IMR-90 (cell line): ENCODE data around the gene UVSSA. TPM values are rescaled to one million over a fixed set of nuclear protein-coding genes. Genes with fewer than 3 reads are reported as not detected.

ENCODE experiments used
- ATAC-seq: fragments of 200-7000 bp; cut with Tn5 transposase; 2 replicates; pipeline ENCODE4 v1.9.1; 2020; ENCODE audit warnings: low read depth, mild to moderate bottlenecking, moderate library complexity
- BruUV-seq: library from RNA; stranded (reverse); fragments of 400-500 nt; replicated peaks from 2 replicates; lab custom pipeline; 2021; lab: Mats Ljungman, UMichigan
- CTCF ChIA-PET: fragments of 300-600 bp; formaldehyde crosslinking; extraction: SDS; loops from one replicate; lab custom pipeline; 2021; ENCODE audit warnings: antibody characterized with exemption; lab: Yijun Ruan, JAX
- POLR2A ChIA-PET: fragments of 300-600 bp; sonication (Branson Sonifier 250); formaldehyde crosslinking; loops from one replicate; lab custom pipeline; 2022; ENCODE audit warnings: antibody characterized with exemption; ENCODE audit not compliant: unreplicated experiment; lab: Charles Lee
- DNase-seq: peaks from one replicate; pipeline ENCODE4 v3.0.0; 2013
- H2AFZ ChIP-seq: replicated peaks from 2 replicates; pipeline ENCODE3; 2013; ENCODE audit warnings: low read length, mild to moderate bottlenecking; ENCODE audit not compliant: poor library complexity
- H2AK5ac ChIP-seq: 2 replicates; pipeline ENCODE4 v1.6.1; 2013; ENCODE audit warnings: low read depth, low read length, inconsistent platforms
- H2AK9ac ChIP-seq: replicated peaks from 2 replicates; pipeline ENCODE3; 2013; ENCODE audit warnings: mild to moderate bottlenecking, low read depth, low read length, moderate library complexity; ENCODE audit not compliant: poor library complexity
- H2BK120ac ChIP-seq: 2 replicates; pipeline ENCODE4 v1.6.1; 2013; ENCODE audit warnings: low read depth, low read length, inconsistent platforms
- H2BK15ac ChIP-seq: 3 replicates; pipeline ENCODE4 v1.6.1; 2013; ENCODE audit warnings: low read depth, low read length, inconsistent platforms
- H2BK20ac ChIP-seq: 2 replicates; pipeline ENCODE4 v1.6.1; 2013; ENCODE audit warnings: low read depth, mild to moderate bottlenecking, inconsistent platforms, low read length, moderate library complexity
- H2BK5ac ChIP-seq: 2 replicates; pipeline ENCODE4 v1.6.1; 2013; ENCODE audit warnings: mild to moderate bottlenecking, low read depth, low read length, inconsistent platforms; ENCODE audit not compliant: poor library complexity, severe bottlenecking
- H3K14ac ChIP-seq: replicated peaks from 2 replicates; pipeline ENCODE4 v1.6.1; 2013; ENCODE audit warnings: low read depth, low read length, inconsistent platforms
- H3K18ac ChIP-seq: 2 replicates; pipeline ENCODE4 v1.6.1; 2013; ENCODE audit warnings: low read depth, low read length, control low read depth
- H3K23ac ChIP-seq: 2 replicates; pipeline ENCODE4 v1.6.1; 2013; ENCODE audit warnings: low read depth, low read length, inconsistent platforms
- H3K27ac ChIP-seq: 2 replicates; pipeline ENCODE4 v1.5.1; 2013; ENCODE audit warnings: mild to moderate bottlenecking, control low read depth, low read length; ENCODE audit not compliant: insufficient read depth
- H3K27me3 ChIP-seq: 2 replicates; pipeline ENCODE4 v1.6.1; 2013; ENCODE audit warnings: low read length; ENCODE audit not compliant: control insufficient read depth, insufficient read depth
- H3K36me3 ChIP-seq: 2 replicates; pipeline ENCODE4 v1.6.1; 2013; ENCODE audit warnings: low read length, mixed read lengths; ENCODE audit not compliant: control insufficient read depth, insufficient read depth
- H3K4ac ChIP-seq: 2 replicates; pipeline ENCODE4 v1.6.1; 2013; ENCODE audit warnings: low read depth, low read length, inconsistent platforms
- H3K4me1 ChIP-seq: 2 replicates; pipeline ENCODE4 v1.6.1; 2013; ENCODE audit warnings: low read length, mixed read lengths; ENCODE audit not compliant: control insufficient read depth, insufficient read depth
- H3K4me2 ChIP-seq: 2 replicates; pipeline ENCODE4 v1.6.1; 2013; ENCODE audit warnings: low read depth, mild to moderate bottlenecking, control low read depth, low read length, moderate library complexity
- H3K4me3 ChIP-seq: 2 replicates; pipeline ENCODE4 v1.5.1; 2013; ENCODE audit warnings: low read depth, mild to moderate bottlenecking, control low read depth, low read length, moderate library complexity; ENCODE audit not compliant: insufficient read depth
- H3K56ac ChIP-seq: 2 replicates; pipeline ENCODE4 v1.6.1; 2013; ENCODE audit warnings: low read length, inconsistent platforms; ENCODE audit not compliant: insufficient read depth; ENCODE audit errors: extremely low read depth
- H3K79me1 ChIP-seq, 2 experiments: 2 replicates each; pipeline ENCODE4 v1.6.1; 2013; ENCODE audit warnings: low read length in 2 of 2, inconsistent platforms in 1 of 2, low read depth in 1 of 2
- H3K9ac ChIP-seq: 2 replicates; pipeline ENCODE4 v1.6.1; 2013; ENCODE audit warnings: low read depth, low read length, control low read depth
- H3K9me1 ChIP-seq: 2 replicates; pipeline ENCODE4 v1.6.1; 2013; ENCODE audit warnings: low read length, inconsistent platforms; ENCODE audit not compliant: insufficient read depth
- H3K9me3 ChIP-seq: 2 replicates; pipeline ENCODE4 v1.6.1; 2013; ENCODE audit warnings: low read length; ENCODE audit not compliant: control insufficient read depth, insufficient read depth
- H4K20me1 ChIP-seq: 2 replicates; pipeline ENCODE4 v1.6.1; 2013; ENCODE audit warnings: low read length, inconsistent platforms; ENCODE audit not compliant: insufficient read depth
- H4K5ac ChIP-seq: 2 replicates; pipeline ENCODE4 v1.6.1; 2013; ENCODE audit warnings: mild to moderate bottlenecking, low read depth, low read length, control low read depth
- H4K8ac ChIP-seq, 2 experiments: 2 replicates each; pipeline ENCODE4 v1.6.1; 2013; ENCODE audit warnings: low read depth in 2 of 2, low read length in 2 of 2, control low read depth in 1 of 2, inconsistent platforms in 1 of 2
- H4K91ac ChIP-seq: 2 replicates; pipeline ENCODE4 v1.6.1; 2013; ENCODE audit warnings: low read depth, low read length, inconsistent platforms; ENCODE audit not compliant: insufficient read depth
- BHLHE40 ChIP-seq: fragments of 150-350 bp; IDR thresholded peaks from 2 replicates; pipeline ENCODE4 v1.6.1; 2016; ENCODE audit warnings: mild to moderate bottlenecking, low read depth, low read length
- CEBPB ChIP-seq: IDR thresholded peaks from 2 replicates; pipeline ENCODE4 v1.6.1; 2012; ENCODE audit warnings: low read depth, low read length, improper control_type of control experiment
- CTCF ChIP-seq: conservative IDR thresholded peaks from 2 replicates; pipeline ENCODE4 v1.5.1; 2012; ENCODE audit warnings: mild to moderate bottlenecking, low read depth, low read length, improper control_type of control experiment
- ELK1 ChIP-seq: fragments of 150-350 bp; IDR thresholded peaks from 2 replicates; pipeline ENCODE4 v1.6.1; 2016; ENCODE audit warnings: low read depth, mild to moderate bottlenecking, low read length, moderate library complexity, borderline replicate concordance
- FOS ChIP-seq: fragments of 150-350 bp; IDR thresholded peaks from 2 replicates; pipeline ENCODE4 v1.6.1; 2016; ENCODE audit warnings: low read depth, low read length
- MXI1 ChIP-seq: IDR thresholded peaks from 2 replicates; pipeline ENCODE4 v1.6.1; 2012; ENCODE audit warnings: low read depth, mild to moderate bottlenecking, low read length, moderate library complexity, borderline replicate concordance
- POLR2A ChIP-seq: IDR thresholded peaks from 2 replicates; pipeline ENCODE4 v1.6.1; 2012; ENCODE audit warnings: mild to moderate bottlenecking, low read depth, low read length
- RAD21 ChIP-seq: IDR thresholded peaks from 2 replicates; pipeline ENCODE4 v1.6.1; 2012; ENCODE audit warnings: low read length, improper control_type of control experiment
- RCOR1 ChIP-seq: IDR thresholded peaks from 2 replicates; pipeline ENCODE4 v1.6.1; 2012; ENCODE audit warnings: mild to moderate bottlenecking, low read length, improper control_type of control experiment; ENCODE audit not compliant: insufficient replicate concordance
- RFX5 ChIP-seq: IDR thresholded peaks from 2 replicates; pipeline ENCODE4 v1.8.0; 2012; ENCODE audit warnings: low read depth, mild to moderate bottlenecking, low read length, moderate library complexity
- USF2 ChIP-seq: fragments of 150-350 bp; IDR thresholded peaks from 2 replicates; pipeline ENCODE4 v1.6.1; 2017; ENCODE audit warnings: mild to moderate bottlenecking, antibody characterized with exemption, low read length, low read depth
- WGBS, 2 experiments: methylation state at CpG; one replicate each; pipeline versions ENCODE4 v1.1.5 to v1.1.7; 2013; ENCODE audit warnings: missing lambda C conversion rate in 2 of 2; ENCODE audit not compliant: insufficient read length in 1 of 2; ENCODE audit errors: extremely low coverage in 2 of 2; 5-methylcytosine and 5-hydroxymethylcytosine counted together
- dilution Hi-C: fragments of 300-500 bp; cut with HindIII; formaldehyde crosslinking; loops from one replicate; pipeline ENCODE4 v1.14.3; 2018; ENCODE audit warnings: low sequenced_read_pairs; ENCODE audit not compliant: unreplicated experiment
- in situ Hi-C: fragments of 300-500 bp; cut with MboI; formaldehyde crosslinking; loops from 3 replicates; pipeline ENCODE4 v1.14.3; 2019; ENCODE audit warnings: low sequenced_read_pairs, inconsistent platforms, mixed read lengths
- intact Hi-C: fragments of 100-400 bp; cut with micrococcal nuclease; formaldehyde crosslinking; loops from 2 replicates; pipeline ENCODE4 v1.10.0; 2022
- polyA plus RNA-seq, 3 experiments: library from polyadenylated mRNA; depleted of rRNA; stranded (reverse); fragments of >200 nt; gene quantifications; 2 replicates each; pipeline ENCODE4 v1.2.3, GENCODE V29; 2012; ENCODE audit warnings: low replicate concordance in 1 of 3
- total RNA-seq: library from RNA; depleted of rRNA; stranded (reverse); fragments of >200 nt; gene quantifications from 2 replicates; pipeline ENCODE4 v1.2.3, GENCODE V29; 2012

UVSSA gene
- total and polyA plus RNA-seq, 2 of the 4 experiments (the other 2 are of a cell fraction), result 1.4 to 8.4 TPM

GRCh38 chr4:1369479-1370079 lies 22.6 kb downstream of the UVSSA start:
- no peaks in the 10 kb centered on the region for H3K79me1 ChIP-seq
- no TSS peak for BruUV-seq
- no peak overlapping the region for H4K5ac ChIP-seq
- H2AK5ac ChIP-seq, result no peak overlapping the region
- no peak overlapping the region for H3K9ac ChIP-seq
- H3K18ac ChIP-seq, result no peak overlapping the region
- no peaks in the 10 kb centered on the region; the same call in 1 of the 2 replicates for H3K9me3 ChIP-seq
- no peak overlapping the region for H2AK9ac ChIP-seq
- no peaks in the 10 kb centered on the region for H3K27me3 ChIP-seq
- H4K8ac ChIP-seq, result no peak overlapping the region
- peaks cover 23% of the 10 kb centered on the region for H3K36me3 ChIP-seq
- H2BK5ac ChIP-seq, result no peak overlapping the region
- no peak overlapping the region for H4K91ac ChIP-seq
- ChIA-PET CTCF (no interaction called here), POLR2A (no interaction called here)
- intact Hi-C loops (loop anchor here (10.0 kb wide), 1 partner anchor 355 kb away; the partner anchor contains the start of genes TACC3 and TMEM129), in situ Hi-C loops (no loop called here), dilution Hi-C loops (no loop called here)
- no peak overlapping the region for H2BK15ac ChIP-seq
- no peak overlapping the region for H3K4ac ChIP-seq
- no peak overlapping the region for H3K14ac ChIP-seq
- TF ChIP-seq CTCF (no peak), BHLHE40 (no peak), ELK1 (no peak), FOS (no peak), RCOR1 (no peak), MXI1 (no peak), USF2 (no peak), CEBPB (no peak), RFX5 (no peak), RAD21 (no peak), POLR2A (no peak)
- no peak overlapping the region for H2AFZ ChIP-seq
- no peak overlapping the region for H3K4me2 ChIP-seq
- no peak overlapping the region for H3K4me3 ChIP-seq
- no peak overlapping the region for H3K56ac ChIP-seq
- no peak overlapping the region for H2BK20ac ChIP-seq
- DNase-seq (no peak), ATAC-seq (no peak)
- no peaks in the 10 kb centered on the region for H4K20me1 ChIP-seq
- no peaks in the 10 kb centered on the region for H3K4me1 ChIP-seq
- H2BK120ac ChIP-seq, result no peak overlapping the region
- no peak overlapping the region for H3K23ac ChIP-seq
- no peaks in the 10 kb centered on the region; the same call in 1 of the 2 replicates for H3K9me1 ChIP-seq
- no peak overlapping the region for H3K27ac ChIP-seq
- WGBS, 2 experiments, result 75% methylated on average over 6 of the region's 22 CpGs; no CpG with 5 or more reads in 1 of the 2 experiments
